Right lobe of liver (tissue), 4 donors: ENCODE results near the gene CLMP.

ENCODE experiments used
- POLR2A ChIP-seq: fragments of 450-650 bp; IDR thresholded peaks from one replicate; pipeline ENCODE4 v1.6.1; 2017; ENCODE audit warnings: antibody characterized with exemption, mild to moderate bottlenecking
- TF ChIP-seq, protein P1 (sequence below), 4 donors: fragments of 200-600 bp in 3 of 4; fragments of 450-650 bp in 1 of 4; IDR thresholded peaks; one replicate each; pipeline versions ENCODE4 v1.5.1 to v1.8.0; 2016 to 2022; ENCODE audit warnings: antibody characterized with exemption in 4 of 4, mild to moderate bottlenecking in 2 of 4
- donor health status: DM: no; HTN: no; CAD: no.
- donor health status: DM: no; HTN: no; CAD: no.
- donor health status: DM: no; HTN: yes; CAD: no.

GRCh38 chr11:123063826-123064657, 131.0 kb downstream of the CLMP start:
- TF ChIP-seq, protein P1, sequence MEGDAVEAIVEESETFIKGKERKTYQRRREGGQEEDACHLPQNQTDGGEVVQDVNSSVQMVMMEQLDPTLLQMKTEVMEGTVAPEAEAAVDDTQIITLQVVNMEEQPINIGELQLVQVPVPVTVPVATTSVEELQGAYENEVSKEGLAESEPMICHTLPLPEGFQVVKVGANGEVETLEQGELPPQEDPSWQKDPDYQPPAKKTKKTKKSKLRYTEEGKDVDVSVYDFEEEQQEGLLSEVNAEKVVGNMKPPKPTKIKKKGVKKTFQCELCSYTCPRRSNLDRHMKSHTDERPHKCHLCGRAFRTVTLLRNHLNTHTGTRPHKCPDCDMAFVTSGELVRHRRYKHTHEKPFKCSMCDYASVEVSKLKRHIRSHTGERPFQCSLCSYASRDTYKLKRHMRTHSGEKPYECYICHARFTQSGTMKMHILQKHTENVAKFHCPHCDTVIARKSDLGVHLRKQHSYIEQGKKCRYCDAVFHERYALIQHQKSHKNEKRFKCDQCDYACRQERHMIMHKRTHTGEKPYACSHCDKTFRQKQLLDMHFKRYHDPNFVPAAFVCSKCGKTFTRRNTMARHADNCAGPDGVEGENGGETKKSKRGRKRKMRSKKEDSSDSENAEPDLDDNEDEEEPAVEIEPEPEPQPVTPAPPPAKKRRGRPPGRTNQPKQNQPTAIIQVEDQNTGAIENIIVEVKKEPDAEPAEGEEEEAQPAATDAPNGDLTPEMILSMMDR (IDR thresholded peaks at IDR 0.05): no peak
- TF ChIP-seq POLR2A: no peak
